Hepatic stellate cell (primary cell): ENCODE results near the gene TEDC2.
"Not testable (repeated sequence)": the region's sequence is repeated elsewhere in the genome, so short reads cannot be mapped to it uniquely, and the experiment has no call there.

ENCODE experiments used
- DNase-seq: peaks from one replicate; pipeline ENCODE4 v3.0.0; 2011; ENCODE audit warnings: low spot score

Gene TEDC2

DNA sequence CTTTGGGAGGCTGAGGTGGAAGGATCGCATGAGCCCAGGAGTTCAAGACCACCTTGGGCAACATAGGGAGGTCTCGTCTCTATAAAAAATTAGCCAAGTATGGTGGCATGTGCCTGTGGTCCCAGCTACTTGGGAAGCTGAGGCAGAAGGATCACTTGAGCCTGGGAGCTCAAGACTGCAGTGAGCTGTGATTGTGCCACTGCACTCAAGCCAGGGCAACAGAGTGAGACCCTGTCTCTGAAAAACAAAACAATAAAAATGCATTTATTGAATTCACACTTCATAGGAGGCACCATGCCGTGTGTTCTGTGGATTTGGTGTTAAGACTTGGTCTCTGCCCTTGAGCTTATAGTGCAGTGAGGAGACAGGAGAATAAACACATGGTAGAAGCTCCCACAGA is 17.4 kb downstream of the TEDC2 start:
- no peak for DNase-seq

DNA sequence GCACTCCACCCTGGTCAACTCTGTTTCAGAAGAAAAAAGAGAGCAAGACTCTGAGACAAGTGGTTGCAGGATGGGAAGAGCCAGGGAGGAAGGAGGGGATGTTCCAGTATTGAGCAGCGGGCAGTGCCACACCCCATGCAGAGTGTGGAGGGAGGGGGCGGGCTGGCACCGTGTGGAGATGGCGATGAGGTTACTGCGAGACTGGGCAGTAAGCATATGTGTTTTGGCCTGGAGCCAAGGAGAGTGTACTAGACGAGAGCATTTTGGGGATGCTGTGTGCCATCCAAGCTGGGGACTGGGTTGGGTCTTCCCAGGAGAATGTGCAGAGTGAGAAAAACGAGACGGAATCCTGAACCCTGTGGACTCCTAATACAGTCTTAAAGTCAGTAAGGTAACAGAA is 18.4 kb downstream of the TEDC2 start:
- DNase-seq = no peak

DNA sequence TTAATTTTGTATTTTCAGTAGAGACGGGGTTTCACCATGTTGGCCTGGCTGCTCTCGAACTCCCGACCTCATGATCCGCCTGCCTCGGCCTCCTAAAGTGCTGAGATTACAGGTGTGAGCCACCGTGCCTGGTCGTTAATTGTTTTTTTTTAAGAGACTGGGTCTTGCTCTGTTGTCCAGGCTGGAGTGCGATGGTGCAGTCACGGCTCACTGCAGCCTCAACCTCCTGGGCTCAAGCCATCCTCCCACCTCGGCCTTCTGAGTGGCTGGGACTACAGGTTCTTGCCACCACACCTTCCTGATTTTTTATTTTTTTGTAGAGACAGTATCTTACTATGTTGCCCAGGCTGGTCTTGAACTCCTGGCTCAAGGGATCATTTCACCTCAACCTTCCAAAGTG is 20.1 kb downstream of the TEDC2 start:
- not testable (repeated sequence) for DNase-seq

DNA sequence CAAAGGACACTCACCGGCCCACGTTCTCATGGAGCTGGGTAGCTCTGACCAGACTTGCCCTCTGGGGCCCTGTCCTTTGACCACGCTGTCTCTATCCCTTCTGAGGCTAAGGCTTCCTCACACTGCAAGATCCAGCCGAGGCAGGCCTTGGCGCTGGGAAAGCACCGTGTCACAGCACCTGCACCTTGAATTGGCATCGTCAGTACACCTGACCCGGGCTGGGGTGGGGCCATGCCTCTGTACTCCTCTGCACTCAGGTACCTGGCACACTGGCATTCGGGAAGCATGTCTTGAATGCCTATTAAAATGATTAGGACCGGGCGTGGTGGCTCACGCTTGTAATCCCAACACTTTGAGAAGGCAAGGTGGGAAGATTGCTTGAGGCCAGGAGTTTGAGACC is 21.0 kb downstream of the TEDC2 start:
- DNase-seq = no peak

DNA sequence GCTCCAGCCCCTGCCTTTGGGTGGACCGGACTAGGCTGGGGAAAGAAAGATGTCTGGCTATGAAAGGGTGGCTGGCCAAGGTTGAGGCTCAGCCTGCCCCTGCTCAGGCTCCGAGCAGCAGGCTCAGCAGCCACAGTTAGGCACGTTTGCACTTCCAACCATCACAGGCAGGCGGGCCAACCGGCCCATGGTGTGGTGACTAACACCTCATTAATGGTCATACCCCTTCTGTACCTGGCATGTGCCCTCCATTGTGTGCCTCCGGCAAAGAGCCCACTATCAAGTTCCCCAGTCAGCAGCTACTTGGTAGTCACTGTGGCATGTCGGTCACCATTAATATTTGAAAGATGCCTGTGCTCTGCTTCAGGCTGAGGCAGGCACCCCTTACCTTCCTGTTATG is 21.8 kb downstream of the TEDC2 start:
- no peak for DNase-seq

DNA sequence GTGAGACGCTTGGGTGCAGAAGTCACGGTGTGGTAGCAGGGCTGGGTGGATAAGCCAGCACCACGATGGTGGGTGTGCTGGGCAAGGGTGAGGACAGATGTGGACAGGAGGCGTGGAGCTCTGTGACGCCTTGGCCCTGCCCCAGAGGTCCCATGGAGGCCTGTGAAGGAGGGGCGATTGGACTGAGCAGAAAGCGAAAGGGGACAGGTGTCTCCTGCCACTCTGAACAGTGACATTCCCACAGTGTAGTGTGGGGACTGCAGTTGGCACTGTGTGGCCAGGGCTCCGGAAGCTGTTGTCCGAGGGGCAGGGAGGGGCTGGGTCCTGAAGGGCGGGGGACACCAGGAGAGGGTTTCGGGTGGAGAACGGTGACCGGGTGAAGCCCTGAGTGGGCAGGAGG is 22.3 kb downstream of the TEDC2 start:
- DNase-seq = no peak

DNA sequence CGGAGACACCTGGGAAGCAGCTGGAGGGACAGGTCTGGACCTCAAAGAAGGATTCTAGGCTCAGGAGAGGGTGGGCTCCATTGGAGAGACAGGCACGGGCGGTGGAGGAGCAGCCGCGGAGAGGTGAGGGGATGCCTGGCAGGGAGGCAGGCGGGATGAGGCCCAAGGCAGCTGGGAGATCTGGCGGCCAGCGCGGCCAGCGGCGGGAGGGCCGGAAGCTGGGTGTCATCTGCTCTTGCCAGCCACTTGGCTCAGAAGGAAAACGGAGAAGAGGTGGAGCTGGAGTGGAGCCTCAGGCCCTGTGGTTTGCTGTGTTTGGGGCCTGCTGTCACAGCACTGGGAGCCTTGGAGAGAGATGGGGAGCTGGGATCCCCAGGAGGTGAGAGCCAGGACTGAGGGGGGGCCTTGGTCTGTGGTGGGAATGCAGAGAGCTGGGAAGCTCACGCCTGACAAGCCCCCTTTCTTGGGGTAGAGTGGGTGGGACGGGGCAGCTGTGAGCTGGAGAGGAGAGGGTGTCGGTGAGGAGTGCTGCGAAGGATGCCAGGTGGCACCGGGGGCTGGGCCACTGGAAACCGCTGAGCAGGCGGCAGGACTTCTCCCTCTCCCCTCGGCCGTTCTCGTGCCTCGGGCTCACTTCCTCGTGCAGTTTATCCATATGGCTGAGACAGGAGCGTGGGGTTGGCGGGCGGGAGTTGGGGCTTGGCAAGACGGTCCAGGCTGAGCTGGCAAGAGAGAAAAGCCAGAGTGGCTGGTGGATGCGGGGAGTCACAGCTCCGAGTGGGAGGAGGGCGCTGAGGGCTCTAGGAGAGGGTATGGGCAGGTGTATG is 23.0 kb downstream of the TEDC2 start:
- peak; percentile 81 for DNase-seq

DNA sequence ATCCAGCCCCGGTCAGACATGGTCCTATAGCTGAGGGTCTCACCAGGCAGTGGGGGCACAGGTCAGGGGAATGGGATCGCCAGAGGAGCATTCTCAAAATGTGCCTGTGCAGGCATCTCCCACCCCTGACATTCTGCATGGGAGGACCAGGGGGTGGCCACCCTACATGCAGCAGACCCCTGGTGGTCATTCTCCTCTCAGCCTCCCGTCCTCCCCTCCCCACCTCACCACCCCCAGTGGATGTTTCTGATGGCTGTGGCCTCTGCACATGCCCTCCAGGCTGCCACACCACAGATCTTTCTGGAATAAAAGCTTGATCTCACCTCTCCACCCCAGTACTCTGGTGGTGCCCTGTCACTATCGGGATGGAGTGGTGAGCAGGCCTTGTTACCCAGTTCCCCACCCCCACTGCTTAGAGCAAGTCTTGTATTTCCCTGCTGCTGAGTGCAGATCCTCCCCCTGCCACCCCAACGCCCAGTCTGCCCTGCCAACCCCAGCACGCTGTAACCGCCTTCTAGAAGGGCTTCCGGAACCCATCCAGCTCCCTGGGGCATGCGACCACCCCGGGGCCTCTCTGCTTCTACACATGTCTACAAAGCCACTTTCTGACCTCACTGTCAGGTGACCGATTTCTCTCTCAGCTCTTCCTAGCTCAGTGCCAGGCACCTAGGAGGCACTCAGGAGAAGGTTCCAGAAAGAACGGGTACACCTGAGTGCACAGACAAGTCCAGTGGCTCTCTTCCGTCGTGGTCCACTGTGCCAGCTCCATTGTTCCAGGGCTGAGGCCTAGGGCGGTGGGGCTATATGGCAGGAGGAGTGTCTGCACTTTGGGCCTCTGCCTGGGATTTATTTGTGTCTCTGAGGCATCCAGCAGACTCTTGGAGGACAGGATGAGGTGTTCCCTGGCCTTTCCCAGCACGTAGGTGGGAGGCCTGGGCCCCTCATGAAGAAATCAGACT is 24.3 kb downstream of the TEDC2 start:
- DNase-seq = no peak

DNA sequence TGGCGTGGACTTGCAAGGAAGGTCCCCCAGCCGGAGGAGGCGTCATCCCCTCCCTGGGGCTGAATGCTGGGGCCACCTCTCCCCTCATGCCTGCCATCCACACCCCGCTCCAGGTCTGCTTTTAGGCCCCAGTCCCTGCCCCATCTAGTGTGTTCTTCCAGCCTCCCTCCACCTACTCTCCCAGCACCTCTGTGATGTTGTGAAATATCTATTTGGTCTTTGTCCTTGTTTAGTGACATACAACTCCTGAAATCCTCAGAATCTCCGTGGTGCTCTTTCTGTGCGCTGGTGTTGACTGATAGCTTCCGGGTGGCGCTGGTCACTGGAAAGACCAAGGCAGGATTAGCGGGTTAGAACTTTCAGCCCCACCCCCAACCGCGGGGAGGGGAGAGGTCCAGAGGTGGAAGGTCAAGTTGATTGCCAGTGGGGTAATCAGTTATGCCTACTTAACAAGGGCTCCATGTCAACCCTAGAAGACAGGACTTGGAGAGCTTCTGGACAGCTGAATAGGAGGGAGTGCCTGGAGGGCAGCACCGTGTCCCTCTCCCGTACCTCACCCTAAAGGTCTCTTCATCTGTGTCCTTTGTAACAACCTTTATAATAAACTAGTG is 25.1 kb downstream of the TEDC2 start:
- DNase-seq = no peak

DNA sequence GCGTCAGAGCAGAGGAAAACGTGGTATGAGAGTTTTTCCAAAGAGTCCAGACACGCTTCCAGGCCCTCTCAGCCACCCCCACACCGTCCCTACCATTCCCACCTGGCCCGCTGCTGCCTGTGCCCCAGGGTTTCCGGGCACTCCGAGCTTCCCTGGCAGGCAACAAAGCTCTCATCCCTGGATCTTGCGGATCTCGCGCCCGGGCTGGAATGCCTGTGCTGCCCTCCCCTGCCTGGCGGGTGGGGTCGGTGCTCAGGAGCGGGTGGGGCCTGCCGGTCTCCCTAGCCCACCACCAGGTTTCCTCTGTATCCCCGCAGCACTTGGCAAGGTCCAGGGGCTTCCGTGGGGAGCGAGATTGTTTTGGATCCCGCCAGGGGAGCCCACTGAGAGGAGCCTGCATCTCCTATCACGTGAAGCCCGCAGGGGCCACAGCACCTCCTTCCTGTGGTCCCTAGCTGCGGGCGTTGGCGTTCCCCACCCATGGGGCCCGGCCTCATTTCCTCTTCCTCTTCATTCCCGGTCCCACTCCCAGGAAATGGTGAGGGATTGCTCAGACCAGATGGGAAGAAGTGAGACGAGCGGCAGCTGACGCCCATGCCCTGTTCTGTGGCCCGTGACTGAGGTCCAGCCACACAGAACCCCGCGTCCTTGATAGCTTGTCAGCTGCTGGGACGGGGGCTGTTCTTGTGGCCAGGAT is 26.1 kb downstream of the TEDC2 start:
- DNase-seq = no peak

DNA sequence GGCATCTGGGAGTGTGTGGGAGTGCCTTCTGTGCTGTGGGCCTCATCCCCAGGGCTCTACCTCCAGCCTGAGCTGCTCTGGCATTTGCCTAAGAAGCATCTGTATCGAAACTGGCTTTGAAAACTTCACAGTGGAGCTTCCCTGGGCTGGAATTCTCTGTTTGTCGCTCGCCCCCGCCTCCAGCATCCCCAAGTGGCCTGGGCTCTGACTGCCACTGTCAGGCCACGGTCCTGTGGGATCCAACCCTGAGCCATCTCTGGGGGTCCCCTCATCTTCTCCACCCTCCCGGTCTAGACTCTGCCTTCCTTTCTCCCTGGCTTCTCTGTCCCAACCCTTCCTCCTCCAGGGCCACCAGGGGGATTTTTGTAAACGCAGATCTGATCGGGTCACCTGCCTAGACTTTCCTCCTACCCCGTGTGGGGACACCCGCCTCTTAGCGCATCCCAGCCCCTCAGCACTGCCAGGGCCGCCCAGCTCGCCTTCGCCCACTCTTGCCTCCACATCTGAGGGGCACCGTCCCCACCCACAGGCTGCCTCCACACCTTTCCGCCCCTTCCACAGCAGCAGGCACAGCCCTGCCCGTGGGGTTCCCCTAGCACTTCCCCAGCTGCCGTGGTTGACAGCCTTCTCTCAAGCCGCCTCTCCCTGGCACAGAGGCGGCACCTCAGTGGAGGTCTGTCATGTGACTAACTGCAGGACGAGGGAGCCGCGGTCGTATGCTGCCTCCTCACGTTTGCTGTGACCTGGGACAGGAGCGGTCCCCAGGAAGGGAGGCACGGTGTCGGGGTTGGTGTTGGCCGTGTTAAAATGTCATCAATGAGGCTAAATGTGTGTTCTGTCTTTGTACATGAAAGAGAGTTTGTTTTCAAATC is 27.0 kb downstream of the TEDC2 start:
- no peak for DNase-seq

DNA sequence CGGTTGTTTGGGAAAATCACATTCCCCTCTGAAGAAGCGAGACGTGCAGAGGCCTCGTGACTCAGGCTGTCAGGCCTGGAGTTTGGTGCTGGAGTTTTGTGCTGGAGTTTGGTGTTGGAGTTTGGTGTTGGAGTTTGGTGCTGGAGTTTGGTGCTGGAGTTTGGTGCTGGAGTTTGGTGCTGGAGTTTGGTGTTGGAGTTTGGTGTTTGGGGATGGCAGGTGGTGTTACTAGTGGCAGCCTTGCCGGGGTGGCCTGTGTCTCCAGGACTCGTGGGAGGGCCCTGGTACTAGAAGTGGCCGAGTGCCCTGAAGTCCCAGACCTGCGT is 27.6 kb downstream of the TEDC2 start:
- no peak for DNase-seq

DNA sequence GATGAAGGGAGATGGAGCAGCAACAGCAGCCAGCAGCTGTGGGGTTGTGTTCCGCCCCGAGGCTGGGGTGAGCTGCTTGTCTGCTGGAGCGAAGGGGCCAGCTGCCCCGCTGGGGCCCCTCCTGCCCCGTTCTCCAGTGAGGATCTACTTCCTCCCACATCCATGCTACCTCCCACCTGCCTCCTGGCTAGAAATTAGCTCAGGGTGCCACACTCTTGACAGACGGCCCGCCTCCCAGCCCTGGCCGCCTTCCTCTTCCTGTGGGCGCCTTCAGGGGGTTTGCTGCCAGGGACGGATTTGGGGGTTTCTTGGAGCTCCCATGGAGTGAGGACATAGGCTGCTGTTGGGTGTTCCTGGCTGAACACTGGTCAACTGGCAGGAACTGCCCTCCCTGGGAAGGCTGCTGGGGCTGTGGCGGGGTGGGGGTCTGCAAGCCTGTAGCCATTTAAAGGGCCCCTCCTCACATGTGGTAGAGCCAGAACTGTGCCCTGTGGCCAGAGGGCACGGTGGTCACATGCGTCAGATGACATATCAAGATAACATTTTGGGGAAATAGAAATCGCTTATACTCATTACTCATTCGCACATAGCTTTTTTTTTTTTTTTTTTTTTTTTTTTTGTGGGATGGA is 28.1 kb downstream of the TEDC2 start:
- DNase-seq = no peak

DNA sequence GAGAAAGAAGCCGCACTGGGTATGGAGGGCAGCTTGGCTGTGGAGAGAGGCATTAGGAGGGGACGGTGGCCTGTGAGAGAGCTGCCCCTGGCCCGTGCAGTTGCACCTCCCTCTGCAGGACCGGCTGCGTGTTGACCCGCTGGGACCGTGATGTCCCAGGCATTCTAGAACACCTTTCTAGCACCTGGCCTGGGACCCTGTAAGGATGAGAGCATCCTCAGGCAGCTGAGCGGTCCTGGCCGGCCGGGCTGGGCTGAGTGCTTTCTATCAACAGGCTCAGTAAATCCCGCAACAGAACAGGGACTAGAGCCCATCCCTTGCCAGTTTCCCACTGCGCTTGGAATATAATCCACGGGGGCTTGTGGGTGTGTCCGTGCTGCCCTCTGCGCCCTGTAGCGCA is 29.7 kb downstream of the TEDC2 start:
- DNase-seq = no peak

DNA sequence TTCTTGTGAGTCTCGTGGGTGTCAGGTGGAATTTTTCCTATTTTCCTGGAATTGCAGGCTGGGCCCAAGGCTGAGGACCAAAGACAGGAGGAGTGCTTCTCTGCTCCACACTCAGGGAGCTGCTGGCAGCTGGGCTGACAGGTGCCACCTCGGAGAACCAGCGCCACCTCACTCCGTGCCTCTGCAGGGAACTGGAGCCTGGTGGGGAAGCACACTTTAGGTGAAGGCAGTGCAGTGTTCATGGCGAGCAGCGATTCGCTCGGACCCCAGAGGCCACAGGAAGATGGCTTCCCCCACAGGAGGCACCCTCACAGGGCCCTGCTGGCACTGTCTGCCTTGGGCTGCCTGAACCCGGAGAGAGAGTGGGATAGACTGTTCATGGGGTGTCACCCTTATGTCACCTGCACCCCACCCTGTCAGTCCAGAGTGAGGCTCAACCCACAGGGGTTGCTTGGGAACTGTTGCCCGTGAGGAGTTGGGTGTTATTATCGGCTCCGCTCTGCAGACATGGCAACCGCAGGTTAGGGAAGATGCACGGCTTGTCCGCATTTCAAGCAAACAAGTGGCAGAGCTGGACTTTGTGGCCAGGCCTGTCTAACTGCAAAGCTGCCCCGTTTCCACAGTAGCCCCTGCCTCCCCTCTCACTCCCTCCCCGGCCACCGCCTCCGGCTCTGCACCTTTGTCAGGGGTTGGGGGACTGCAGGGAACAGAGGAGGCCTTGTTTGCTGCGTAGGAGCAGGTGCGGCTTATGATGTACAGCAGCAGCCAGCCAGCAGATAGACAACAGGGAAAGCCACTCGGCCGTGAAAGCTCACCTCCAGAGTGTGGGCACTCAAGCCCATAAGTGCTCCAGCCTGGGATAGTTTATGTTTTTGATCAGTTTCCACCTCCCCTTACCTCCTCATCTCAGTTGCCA is 30.5 kb downstream of the TEDC2 start:
- no peak for DNase-seq

DNA sequence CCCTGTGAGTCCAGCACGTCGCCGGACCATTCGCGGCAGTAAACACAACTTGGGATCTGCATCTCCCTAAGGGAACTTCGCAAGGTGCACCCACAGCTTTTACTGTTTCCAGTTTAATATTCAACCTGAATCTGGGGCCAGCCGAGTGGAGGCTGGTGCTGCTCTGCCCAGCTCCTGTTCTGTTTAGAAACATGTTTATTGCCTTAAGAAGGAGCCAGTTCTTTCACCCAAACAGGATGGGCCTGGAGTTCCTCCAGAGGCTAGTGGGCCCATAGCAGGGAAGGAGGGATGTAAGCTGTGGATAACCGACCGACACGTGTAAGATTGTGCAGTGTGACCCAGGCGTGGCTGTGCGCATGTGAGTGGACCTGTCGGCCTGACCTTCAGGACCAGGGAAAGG is 32.4 kb downstream of the TEDC2 start:
- no peak for DNase-seq

DNA sequence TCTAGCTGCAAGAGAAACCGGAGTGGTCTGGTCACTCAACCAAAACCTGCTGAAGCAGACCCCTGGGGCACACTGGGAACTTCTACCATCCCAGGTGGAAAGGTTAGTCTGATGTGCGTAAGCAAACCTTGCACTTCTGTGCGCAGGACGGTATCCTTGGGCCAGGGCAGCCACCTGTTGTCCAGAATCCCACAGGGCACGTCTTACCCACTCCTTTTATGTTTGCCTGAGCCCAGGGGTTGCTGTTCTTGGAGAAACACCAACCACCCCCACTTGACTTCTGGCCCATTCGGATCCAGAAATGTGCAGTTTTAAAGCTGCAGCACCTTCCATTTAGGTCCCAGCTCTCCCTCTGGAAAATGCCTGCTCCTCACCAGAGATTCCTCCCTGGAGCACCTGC is 33.7 kb downstream of the TEDC2 start:
- DNase-seq = no peak

DNA sequence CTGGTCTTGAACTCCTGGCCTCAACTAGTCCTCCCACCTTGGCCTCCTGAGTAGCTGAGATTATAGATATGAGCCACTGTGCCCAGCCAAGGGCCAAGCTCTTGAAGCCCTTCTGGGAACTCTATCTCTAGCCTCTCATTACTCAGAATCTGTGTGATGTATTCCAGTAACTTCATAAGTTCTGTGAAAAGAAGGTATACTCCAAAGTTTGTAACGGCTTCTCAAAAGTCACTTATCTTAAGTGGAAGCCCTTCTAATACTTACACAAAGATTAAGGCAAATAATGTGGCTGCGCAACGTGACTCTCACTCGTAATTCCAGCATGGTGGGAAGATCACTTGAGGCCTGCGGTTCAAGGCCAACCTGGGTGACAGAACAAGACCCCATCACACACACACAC is 34.7 kb downstream of the TEDC2 start:
- no peak for DNase-seq

DNA sequence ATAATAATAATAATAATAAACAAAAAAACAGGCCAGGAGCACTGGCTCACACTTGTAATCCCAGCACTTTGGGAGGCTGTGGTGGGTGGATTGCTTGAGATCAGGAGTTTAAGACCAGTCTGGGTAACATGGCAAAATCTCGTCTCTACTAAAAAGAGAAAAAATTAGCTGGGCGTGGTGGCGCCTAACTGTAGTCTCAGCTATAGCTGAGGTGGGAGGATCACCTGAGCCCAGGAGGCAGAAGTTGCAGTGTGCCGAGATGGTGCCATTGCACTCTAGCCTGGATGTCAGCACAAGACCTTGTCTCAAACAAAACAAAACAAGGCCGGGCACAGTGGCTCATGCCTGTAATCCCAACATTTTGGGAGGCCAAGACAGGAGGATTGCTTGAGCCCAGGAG is 35.1 kb downstream of the TEDC2 start:
- no peak for DNase-seq
